Panc1 (cell line): Measurements from ENCODE around the gene DVL1.

Source experiments
- CTCF ChIP-seq: fragments of 450-650 bp; IDR thresholded peaks from 2 replicates; pipeline ENCODE4 v1.5.1; 2017; ENCODE audit warnings: mild to moderate bottlenecking
- POLR2AphosphoS5 ChIP-seq: IDR thresholded peaks from 2 replicates; pipeline ENCODE4 v1.6.1; 2012; ENCODE audit warnings: mild to moderate bottlenecking, low read depth, low read length, moderate library complexity
- REST ChIP-seq, 2 experiments: IDR thresholded peaks; 2 replicates each; pipeline ENCODE4 v1.6.1; 2011 to 2012; ENCODE audit warnings: low read depth in 2 of 2, control low read depth in 1 of 2, low read length in 1 of 2, mild to moderate bottlenecking in 1 of 2, moderate library complexity in 1 of 2; ENCODE audit not compliant: insufficient read depth in 1 of 2
- TCF7L2 ChIP-seq: IDR thresholded peaks from 2 replicates; pipeline ENCODE4 v1.6.1; 2011; ENCODE audit warnings: mild to moderate bottlenecking, low read depth, low read length, inconsistent platforms

- no peak for TF ChIP-seq CTCF
- TF ChIP-seq POLR2AphosphoS5 = no peak
- no peak for TF ChIP-seq REST (IDR thresholded peaks at IDR 0.05; ENCODE audit: insufficient read depth in 1 of 2, low read depth in 2 of 2, low read length in 1 of 2)
- no peak for TF ChIP-seq TCF7L2
These were observed 25.3 kb upstream of the DVL1 start for GRCh38 chr1:1374589-1374928.
